Mesendoderm (in vitro differentiated cells): ENCODE measurements around the gene TMC6.

ENCODE experiments used
- DNase-seq: peaks from one replicate; pipeline ENCODE4 v3.0.0; 2013
- H2AK5ac ChIP-seq: 2 replicates; pipeline ENCODE4 v1.6.1; 2013; ENCODE audit warnings: low read length, inconsistent platforms
- H2BK120ac ChIP-seq: 2 replicates; pipeline ENCODE4 v1.6.1; 2013; ENCODE audit warnings: low read depth, mild to moderate bottlenecking, low read length, moderate library complexity, mixed read lengths
- H2BK15ac ChIP-seq: replicated peaks from 2 replicates; pipeline ENCODE4 v1.6.1; 2013; ENCODE audit warnings: low read depth, mild to moderate bottlenecking, moderate library complexity
- H2BK5ac ChIP-seq: 2 replicates; pipeline ENCODE4 v1.6.1; 2013; ENCODE audit warnings: low read length, inconsistent platforms
- H3K18ac ChIP-seq: 2 replicates; pipeline ENCODE4 v1.6.1; 2013; ENCODE audit warnings: mild to moderate bottlenecking, low read length, mixed read lengths
- H3K23ac ChIP-seq: one replicate; pipeline ENCODE4 v1.6.1; 2013; ENCODE audit warnings: low read length
- H3K27ac ChIP-seq: 2 replicates; pipeline ENCODE4 v1.5.1; 2013; ENCODE audit warnings: low read depth, mild to moderate bottlenecking, inconsistent platforms, low read length, moderate library complexity
- H3K27me3 ChIP-seq: 2 replicates; pipeline ENCODE4 v1.6.1; 2013; ENCODE audit warnings: low read length, control low read depth, mild to moderate bottlenecking, inconsistent platforms; ENCODE audit not compliant: insufficient read depth, poor library complexity
- H3K36me3 ChIP-seq: 2 replicates; pipeline ENCODE4 v1.6.1; 2013; ENCODE audit warnings: low read length, inconsistent platforms; ENCODE audit not compliant: control insufficient read depth, insufficient read depth
- H3K4ac ChIP-seq: one replicate; pipeline ENCODE4 v1.6.1; 2013; ENCODE audit warnings: low read depth, mild to moderate bottlenecking, low read length, moderate library complexity
- H3K4me1 ChIP-seq: 2 replicates; pipeline ENCODE4 v1.6.1; 2013; ENCODE audit warnings: low read depth, low read length, inconsistent platforms; ENCODE audit not compliant: control insufficient read depth
- H3K4me2 ChIP-seq: 2 replicates; pipeline ENCODE4 v1.6.1; 2013; ENCODE audit warnings: low read length
- H3K4me3 ChIP-seq: 2 replicates; pipeline ENCODE4 v1.5.1; 2013; ENCODE audit warnings: mild to moderate bottlenecking, low read length
- H3K56ac ChIP-seq: one replicate; pipeline ENCODE4 v1.6.1; 2013; ENCODE audit warnings: low read length
- H3K79me1 ChIP-seq: 2 replicates; pipeline ENCODE4 v1.6.1; 2013; ENCODE audit warnings: low read length, inconsistent platforms
- H3K79me2 ChIP-seq: 2 replicates; pipeline ENCODE4 v1.6.1; 2013; ENCODE audit warnings: mild to moderate bottlenecking, low read length; ENCODE audit not compliant: control insufficient read depth, insufficient read depth
- H3K9ac ChIP-seq: 2 replicates; pipeline ENCODE4 v1.6.1; 2013; ENCODE audit warnings: low read length, inconsistent platforms
- H4K5ac ChIP-seq: one replicate; pipeline ENCODE4 v1.6.1; 2013; ENCODE audit warnings: low read length
- H4K8ac ChIP-seq: one replicate; pipeline ENCODE4 v1.6.1; 2013; ENCODE audit warnings: low read depth, mild to moderate bottlenecking, control low read depth, low read length, moderate library complexity
- WGBS: extraction: QIAGEN DNeasy Blood & Tissue Kit; methylation state at CpG from one replicate; pipeline ENCODE4 v1.1.7; 2013; ENCODE audit warnings: low lambda C conversion rate, missing lambda C conversion rate; ENCODE audit not compliant: insufficient coverage; ENCODE audit errors: extremely low coverage; 5-methylcytosine and 5-hydroxymethylcytosine counted together

The TMC6 gene

GRCh38 chr17:78132084-78132676, 3.6 kb upstream of the TMC6 start:
- Histone ChIP-seq H4K5ac (no peak overlapping the region), H3K4me3 (no peak overlapping the region), H3K4me1 (peaks cover 9% of the 10 kb centered on the region), H3K4me2 (peak overlapping the region; percentile 25), H3K79me2 (peaks cover 4% of the 10 kb centered on the region), H2AK5ac (peak overlapping the region; percentile 65), H3K56ac (peak overlapping the region; percentile 54), H3K27ac (no peak overlapping the region), H2BK15ac (no peak overlapping the region), H2BK5ac (no peak overlapping the region), H2BK120ac (no peak overlapping the region), H3K18ac (peak overlapping the region; percentile 28), H3K4ac (no peak overlapping the region), H3K23ac (no peak overlapping the region), H3K27me3 (no peaks in the 10 kb centered on the region), H3K9ac (peak overlapping the region; percentile 37), H3K79me1 (no peaks in the 10 kb centered on the region), H3K36me3 (no peaks in the 10 kb centered on the region), H4K8ac (no peak overlapping the region)
- peak; percentile 67 for DNase-seq
- WGBS = no CpG with 5 or more reads among the region's 38 CpGs

- no peak overlapping the region for H3K4me3 ChIP-seq
- no peak overlapping the region for H2BK120ac ChIP-seq
- H2AK5ac ChIP-seq = no peak overlapping the region
- H3K4me2 ChIP-seq = peak overlapping the region; percentile 25
- H3K79me1 ChIP-seq = no peaks in the 10 kb centered on the region
- peak overlapping the region; percentile 83 for H3K56ac ChIP-seq
- peak overlapping the region; percentile 37 for H3K9ac ChIP-seq
- H3K18ac ChIP-seq = peak overlapping the region; percentile 28
- WGBS = no CpG with 5 or more reads among the region's 74 CpGs
- DNase-seq = no peak
- H3K4me1 ChIP-seq = peaks cover 11% of the 10 kb centered on the region
- peaks cover 10% of the 10 kb centered on the region for H3K79me2 ChIP-seq
- no peak overlapping the region for H3K23ac ChIP-seq
- H4K5ac ChIP-seq = no peak overlapping the region
- no peak overlapping the region for H3K27ac ChIP-seq
- no peak overlapping the region for H4K8ac ChIP-seq
- no peak overlapping the region for H2BK5ac ChIP-seq
- H3K4ac ChIP-seq = no peak overlapping the region
- no peak overlapping the region for H2BK15ac ChIP-seq
- no peaks in the 10 kb centered on the region for H3K36me3 ChIP-seq
- no peaks in the 10 kb centered on the region for H3K27me3 ChIP-seq
These were observed 2.9 kb upstream of the TMC6 start for GRCh38 chr17:78131172-78132083.

GRCh38 chr17:78130437-78131101, 2.0 kb upstream of the TMC6 start, which contains the start of gene TMC8:
TMC8 (plus strand) TSS chr17:78130771; CDS start chr17:78131589, 818 bp downstream.
- Histone ChIP-seq H3K23ac (no peak within 1 kb of the TSS), H2BK15ac (no peak within 1 kb of the TSS), H3K4ac (peak within 1 kb of the TSS; percentile 1), H3K79me2 (peaks cover 17% of the 10 kb centered on the region), H3K36me3 (no peaks in the 10 kb centered on the region), H3K9ac (peak within 1 kb of the TSS; percentile 37), H2BK5ac (peak within 1 kb of the TSS; percentile 84), H3K18ac (peak within 1 kb of the TSS; percentile 28), H3K79me1 (no peaks in the 10 kb centered on the region), H3K56ac (peak within 1 kb of the TSS; percentile 83), H2AK5ac (peak within 1 kb of the TSS; percentile 8), H4K5ac (no peak within 1 kb of the TSS), H3K4me2 (peak within 1 kb of the TSS; percentile 25), H3K27ac (peak within 1 kb of the TSS; percentile 14), H2BK120ac (peak within 1 kb of the TSS; percentile 2), H3K4me3 (no peak within 1 kb of the TSS), H3K4me1 (peaks cover 11% of the 10 kb centered on the region), H4K8ac (no peak within 1 kb of the TSS), H3K27me3 (no peaks in the 10 kb centered on the region)
- no CpG with 5 or more reads among the region's 10 CpGs for WGBS
- DNase-seq = peak; percentile 57

- Histone ChIP-seq H3K79me2 (peaks cover 20% of the 10 kb centered on the region), H3K18ac (no peak overlapping the region), H3K23ac (no peak overlapping the region), H3K56ac (peak overlapping the region; percentile 83), H2BK15ac (no peak overlapping the region), H3K4me1 (peaks cover 11% of the 10 kb centered on the region), H3K9ac (peak overlapping the region; percentile 15), H2AK5ac (peak overlapping the region; percentile 7), H3K4ac (no peak overlapping the region), H3K4me2 (no peak overlapping the region), H4K5ac (no peak overlapping the region), H3K36me3 (no peaks in the 10 kb centered on the region), H2BK5ac (peak overlapping the region; percentile 84), H2BK120ac (peak overlapping the region; percentile 2), H3K27me3 (no peaks in the 10 kb centered on the region), H3K79me1 (peaks cover 2% of the 10 kb centered on the region), H4K8ac (no peak overlapping the region), H3K27ac (peak overlapping the region; percentile 14), H3K4me3 (no peak overlapping the region)
- WGBS = no CpG with 5 or more reads among the region's 5 CpGs
- DNase-seq = no peak
These were observed 1.5 kb upstream of the TMC6 start for GRCh38 chr17:78130090-78130436.

- H4K5ac ChIP-seq = no peak overlapping the region
These were observed 965 bp upstream of the TMC6 start for GRCh38 chr17:78129351-78130089.

More at GRCh38 chr17:78129351-78130089, 965 bp upstream of the TMC6 start:
- Histone ChIP-seq H2AK5ac (peak overlapping the region; percentile 8), H4K8ac (no peak overlapping the region), H3K4me2 (no peak overlapping the region), H3K56ac (peak overlapping the region; percentile 83), H3K79me2 (peaks cover 20% of the 10 kb centered on the region), H2BK15ac (no peak overlapping the region), H3K4me1 (peaks cover 11% of the 10 kb centered on the region), H2BK120ac (peak overlapping the region; percentile 2), H3K36me3 (peaks cover 2% of the 10 kb centered on the region), H3K9ac (no peak overlapping the region), H2BK5ac (peak overlapping the region; percentile 36), H3K18ac (no peak overlapping the region), H3K27me3 (no peaks in the 10 kb centered on the region), H3K27ac (peak overlapping the region; percentile 40), H3K23ac (no peak overlapping the region), H3K4me3 (no peak overlapping the region), H3K4ac (peak overlapping the region; percentile 1), H3K79me1 (peaks cover 2% of the 10 kb centered on the region)
- DNase-seq = no peak
- no CpG with 5 or more reads among the region's 4 CpGs for WGBS
